KMS-11 (cell line): ENCODE measurements around the gene PLEKHG7.

ENCODE experiments used
- H2AFZ ChIP-seq: fragments of 200-600 bp; sonication (generic); 2 replicates; pipeline ENCODE4 v1.6.1; 2016; ENCODE audit warnings: antibody characterized with exemption, mixed run types, low read depth
- H3K27ac ChIP-seq: fragments of 200-600 bp; sonication (generic); 2 replicates; pipeline ENCODE4 v1.6.1; 2016; ENCODE audit warnings: mild to moderate bottlenecking, mixed run types
- H3K27me3 ChIP-seq: fragments of 200-600 bp; sonication (generic); 2 replicates; pipeline ENCODE4 v1.6.1; 2017; ENCODE audit warnings: mild to moderate bottlenecking, low read depth, mixed run types, moderate library complexity; ENCODE audit not compliant: insufficient read depth
- H3K36me3 ChIP-seq: fragments of 200-600 bp; sonication (generic); 2 replicates; pipeline ENCODE4 v1.6.1; 2017; ENCODE audit warnings: mild to moderate bottlenecking, mixed run types; ENCODE audit not compliant: insufficient read depth
- H3K4me1 ChIP-seq: fragments of 200-600 bp; sonication (generic); 2 replicates; pipeline ENCODE4 v1.6.1; 2016; ENCODE audit warnings: mild to moderate bottlenecking, low read depth, mixed run types; ENCODE audit not compliant: poor library complexity, severe bottlenecking
- H3K4me2 ChIP-seq: fragments of 200-600 bp; sonication (generic); 2 replicates; pipeline ENCODE4 v1.7.0; 2016; ENCODE audit warnings: mild to moderate bottlenecking, mixed run types
- H3K4me3 ChIP-seq: fragments of 200-600 bp; sonication (generic); IDR thresholded peaks from 2 replicates; pipeline ENCODE4 v1.6.1; 2017; ENCODE audit warnings: low read depth, low read length, mixed read lengths; ENCODE audit not compliant: insufficient read depth
- H3K79me2 ChIP-seq: fragments of 200-600 bp; sonication (generic); 2 replicates; pipeline ENCODE4 v1.6.1; 2016; ENCODE audit warnings: low read depth, mixed run types; ENCODE audit not compliant: insufficient read depth
- H3K9ac ChIP-seq: fragments of 200-600 bp; sonication (generic); 2 replicates; pipeline ENCODE4 v1.6.1; 2016; ENCODE audit warnings: mild to moderate bottlenecking, mixed run types
- H4K20me1 ChIP-seq: fragments of 200-600 bp; sonication (generic); 2 replicates; pipeline ENCODE4 v1.6.1; 2016; ENCODE audit warnings: mild to moderate bottlenecking, mixed run types; ENCODE audit not compliant: insufficient read depth
- CTCF ChIP-seq: fragments of 200-600 bp; sonication (generic); conservative IDR thresholded peaks from 2 replicates; pipeline ENCODE4 v1.6.1; 2017; ENCODE audit warnings: low read depth, mild to moderate bottlenecking, antibody characterized with exemption, low read length, moderate library complexity, mixed read lengths

The PLEKHG7 gene

GRCh38 chr12:92733181-92733580 is 30.4 kb downstream of the PLEKHG7 start:
- Histone ChIP-seq H4K20me1 (no peaks in the 10 kb centered on the region), H3K4me3 (no peak overlapping the region), H3K4me1 (no peaks in the 10 kb centered on the region), H3K27me3 (no peaks in the 10 kb centered on the region), H3K4me2 (no peak overlapping the region), H3K9ac (no peak overlapping the region), H3K27ac (no peak overlapping the region), H3K79me2 (no peaks in the 10 kb centered on the region), H2AFZ (no peak overlapping the region), H3K36me3 (no peaks in the 10 kb centered on the region)
- no peak for TF ChIP-seq CTCF

GRCh38 chr12:92733661-92734060 is 30.9 kb downstream of the PLEKHG7 start:
- Histone ChIP-seq H3K27ac (no peak overlapping the region), H4K20me1 (no peaks in the 10 kb centered on the region), H3K27me3 (no peaks in the 10 kb centered on the region), H3K4me3 (no peak overlapping the region), H3K9ac (no peak overlapping the region), H3K4me1 (no peaks in the 10 kb centered on the region), H3K79me2 (no peaks in the 10 kb centered on the region), H3K36me3 (no peaks in the 10 kb centered on the region), H2AFZ (no peak overlapping the region), H3K4me2 (no peak overlapping the region)
- no peak for TF ChIP-seq CTCF

- no peak for TF ChIP-seq CTCF
These were observed 32.4 kb downstream of the PLEKHG7 start for GRCh38 chr12:92735131-92735721.

GRCh38 chr12:92736605-92737004 is 33.8 kb downstream of the PLEKHG7 start:
- Histone ChIP-seq H2AFZ (no peak overlapping the region), H3K4me3 (no peak overlapping the region), H4K20me1 (no peaks in the 10 kb centered on the region), H3K4me1 (no peaks in the 10 kb centered on the region), H3K27me3 (no peaks in the 10 kb centered on the region), H3K9ac (no peak overlapping the region), H3K79me2 (no peaks in the 10 kb centered on the region), H3K36me3 (no peaks in the 10 kb centered on the region), H3K4me2 (no peak overlapping the region), H3K27ac (no peak overlapping the region)
- TF ChIP-seq CTCF: no peak

More at GRCh38 chr12:92735131-92735721, 32.4 kb downstream of the PLEKHG7 start:
- Histone ChIP-seq H2AFZ (no peak overlapping the region), H3K36me3 (no peaks in the 10 kb centered on the region), H3K4me1 (no peaks in the 10 kb centered on the region), H3K9ac (no peak overlapping the region), H4K20me1 (no peaks in the 10 kb centered on the region), H3K27me3 (no peaks in the 10 kb centered on the region), H3K4me3 (no peak overlapping the region), H3K4me2 (no peak overlapping the region), H3K27ac (no peak overlapping the region), H3K79me2 (no peaks in the 10 kb centered on the region)
